Breast epithelium (tissue), 3 donors: ENCODE measurements around the gene ELOA.

Experiments used
- POLR2AphosphoS5 ChIP-seq, 3 donors: sonication (generic); formaldehyde crosslinking; IDR thresholded peaks; one replicate each; pipeline ENCODE4 v1.6.1; 2017; ENCODE audit warnings: antibody characterized with exemption in 3 of 3
- TF ChIP-seq, protein P1 (sequence below), 3 donors: fragments of 450-650 bp; IDR thresholded peaks; one replicate each; pipeline ENCODE4 v1.5.1; 2016 to 2017; ENCODE audit warnings: antibody characterized with exemption in 3 of 3, mild to moderate bottlenecking in 3 of 3, moderate library complexity in 3 of 3

DNA sequence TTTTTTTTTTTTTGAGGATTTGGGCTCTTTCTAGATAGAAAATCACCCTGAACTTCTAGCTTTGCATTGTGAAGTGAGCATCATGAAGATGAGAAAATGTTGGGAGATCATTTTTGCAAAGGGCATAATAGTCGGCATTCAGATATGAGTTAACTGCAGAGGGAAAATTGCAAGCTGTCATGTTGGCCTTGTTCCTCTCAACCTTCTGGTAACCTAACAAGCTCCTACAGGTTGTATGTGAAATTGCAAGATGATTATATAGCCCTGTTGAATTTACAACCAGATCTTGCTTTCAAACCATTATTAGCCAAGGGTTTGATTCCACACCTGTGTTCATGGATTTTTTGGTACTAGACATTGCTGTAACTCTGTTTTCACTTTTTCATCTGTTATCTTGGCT lies 2.2 kb downstream of the ELOA start:
- TF ChIP-seq, protein P1, sequence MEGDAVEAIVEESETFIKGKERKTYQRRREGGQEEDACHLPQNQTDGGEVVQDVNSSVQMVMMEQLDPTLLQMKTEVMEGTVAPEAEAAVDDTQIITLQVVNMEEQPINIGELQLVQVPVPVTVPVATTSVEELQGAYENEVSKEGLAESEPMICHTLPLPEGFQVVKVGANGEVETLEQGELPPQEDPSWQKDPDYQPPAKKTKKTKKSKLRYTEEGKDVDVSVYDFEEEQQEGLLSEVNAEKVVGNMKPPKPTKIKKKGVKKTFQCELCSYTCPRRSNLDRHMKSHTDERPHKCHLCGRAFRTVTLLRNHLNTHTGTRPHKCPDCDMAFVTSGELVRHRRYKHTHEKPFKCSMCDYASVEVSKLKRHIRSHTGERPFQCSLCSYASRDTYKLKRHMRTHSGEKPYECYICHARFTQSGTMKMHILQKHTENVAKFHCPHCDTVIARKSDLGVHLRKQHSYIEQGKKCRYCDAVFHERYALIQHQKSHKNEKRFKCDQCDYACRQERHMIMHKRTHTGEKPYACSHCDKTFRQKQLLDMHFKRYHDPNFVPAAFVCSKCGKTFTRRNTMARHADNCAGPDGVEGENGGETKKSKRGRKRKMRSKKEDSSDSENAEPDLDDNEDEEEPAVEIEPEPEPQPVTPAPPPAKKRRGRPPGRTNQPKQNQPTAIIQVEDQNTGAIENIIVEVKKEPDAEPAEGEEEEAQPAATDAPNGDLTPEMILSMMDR (IDR thresholded peaks at IDR 0.05), result peak in 1 of 3 donors; percentile 13
- TF ChIP-seq POLR2AphosphoS5 (IDR thresholded peaks at IDR 0.05), result no peak
